Central memory CD4-positive, alpha-beta T cell (primary cell): ENCODE measurements around the gene IL4R.

Source experiments
- DNase-seq: peaks from one replicate; pipeline ENCODE4 v3.0.0; 2022

The IL4R gene

DNA sequence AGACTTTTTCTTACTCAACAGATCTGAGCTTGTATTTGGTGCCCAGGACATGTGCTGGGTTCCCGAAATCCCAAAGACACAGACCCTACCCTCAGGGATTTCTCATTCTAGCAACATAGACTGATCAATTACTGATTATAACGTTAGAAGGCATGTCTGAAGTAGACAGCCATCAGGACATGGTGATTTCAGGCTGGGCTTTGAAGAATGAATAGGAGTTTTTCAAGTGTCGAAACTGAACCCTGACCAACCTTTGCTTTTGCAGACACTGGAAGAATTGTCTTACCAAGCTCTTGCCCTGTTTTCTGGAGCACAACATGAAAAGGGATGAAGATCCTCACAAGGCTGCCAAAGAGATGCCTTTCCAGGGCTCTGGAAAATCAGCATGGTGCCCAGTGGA lies 48.2 kb downstream of the IL4R start:
- DNase-seq = no peak

GRCh38 chr16:27362570-27363245 lies 48.9 kb downstream of the IL4R start:
- DNase-seq = no peak

GRCh38 chr16:27363246-27363632 lies 49.5 kb downstream of the IL4R start:
- DNase-seq = no peak

DNA sequence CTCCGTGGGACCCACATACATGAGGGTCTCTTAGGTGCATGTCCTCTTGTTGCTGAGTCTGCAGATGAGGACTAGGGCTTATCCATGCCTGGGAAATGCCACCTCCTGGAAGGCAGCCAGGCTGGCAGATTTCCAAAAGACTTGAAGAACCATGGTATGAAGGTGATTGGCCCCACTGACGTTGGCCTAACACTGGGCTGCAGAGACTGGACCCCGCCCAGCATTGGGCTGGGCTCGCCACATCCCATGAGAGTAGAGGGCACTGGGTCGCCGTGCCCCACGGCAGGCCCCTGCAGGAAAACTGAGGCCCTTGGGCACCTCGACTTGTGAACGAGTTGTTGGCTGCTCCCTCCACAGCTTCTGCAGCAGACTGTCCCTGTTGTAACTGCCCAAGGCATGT lies 50.0 kb downstream of the IL4R start:
- DNase-seq = no peak

DNA sequence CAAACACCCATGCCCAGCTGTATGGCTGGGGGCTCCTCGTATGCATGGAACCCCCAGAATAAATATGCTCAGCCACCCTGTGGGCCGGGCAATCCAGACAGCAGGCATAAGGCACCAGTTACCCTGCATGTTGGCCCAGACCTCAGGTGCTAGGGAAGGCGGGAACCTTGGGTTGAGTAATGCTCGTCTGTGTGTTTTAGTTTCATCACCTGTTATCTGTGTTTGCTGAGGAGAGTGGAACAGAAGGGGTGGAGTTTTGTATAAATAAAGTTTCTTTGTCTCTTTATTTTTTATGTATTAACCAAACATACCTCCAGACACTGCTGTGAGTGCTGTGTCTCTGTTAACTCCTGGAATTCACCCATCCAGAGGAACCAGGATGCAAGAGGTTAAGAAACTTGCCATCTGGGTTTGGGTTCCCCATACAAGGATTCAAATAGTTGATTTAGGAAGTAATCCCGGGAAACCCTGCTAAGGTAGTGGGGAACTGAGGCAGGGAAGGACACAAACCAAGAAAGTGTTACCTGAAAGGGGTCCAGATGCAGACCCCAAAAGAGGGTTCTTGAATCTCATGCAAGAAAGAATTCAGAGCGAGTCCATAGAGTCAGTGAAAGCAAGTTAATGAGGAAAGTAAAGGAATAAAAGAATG lies 50.8 kb downstream of the IL4R start:
- DNase-seq = no peak

GRCh38 chr16:27365142-27366089 lies 51.6 kb downstream of the IL4R start:
- DNase-seq = no peak

- DNase-seq = no peak
Measured at GRCh38 chr16:27366687-27367460, 53.1 kb downstream of the IL4R start.

- peak; percentile 95 for DNase-seq
Measured at GRCh38 chr16:27367461-27368357, 53.9 kb downstream of the IL4R start.

DNA sequence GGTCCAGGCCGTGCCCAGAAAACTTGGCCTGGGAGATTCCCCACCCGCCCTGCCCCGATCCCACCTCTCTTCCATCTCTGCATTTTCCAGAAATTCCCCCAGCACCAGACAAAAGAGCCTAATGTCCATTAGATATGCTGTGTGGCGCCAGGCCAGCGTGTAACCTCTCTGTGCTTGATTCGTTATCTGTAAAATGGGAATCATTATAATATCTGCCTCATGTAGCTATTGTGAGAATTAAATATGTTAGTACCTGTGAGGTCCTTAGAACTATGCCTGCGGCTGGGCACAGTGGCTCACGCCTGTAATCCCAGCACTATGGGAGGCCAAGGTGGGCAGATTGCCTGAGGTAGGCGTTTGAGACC lies 54.6 kb downstream of the IL4R start:
- DNase-seq = no peak

DNA sequence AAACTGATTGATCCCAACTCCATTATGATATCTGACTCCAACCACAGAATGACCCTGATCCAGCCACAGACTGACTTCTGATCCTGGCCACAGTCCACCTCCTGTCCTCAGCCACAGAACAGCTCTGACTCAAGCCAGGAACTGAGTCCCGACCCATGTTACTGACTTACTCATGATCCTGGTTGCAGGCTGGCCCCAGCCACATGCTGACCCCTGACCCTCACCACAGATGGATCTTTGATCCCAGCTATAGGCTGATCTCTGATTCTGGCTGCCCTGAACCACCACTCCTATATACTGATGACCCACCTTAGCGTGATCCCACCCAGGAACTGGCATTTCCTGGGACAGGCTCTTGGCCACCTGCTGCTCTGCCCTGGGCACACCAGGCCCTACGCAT lies 56.0 kb downstream of the IL4R start:
- no peak for DNase-seq

DNA sequence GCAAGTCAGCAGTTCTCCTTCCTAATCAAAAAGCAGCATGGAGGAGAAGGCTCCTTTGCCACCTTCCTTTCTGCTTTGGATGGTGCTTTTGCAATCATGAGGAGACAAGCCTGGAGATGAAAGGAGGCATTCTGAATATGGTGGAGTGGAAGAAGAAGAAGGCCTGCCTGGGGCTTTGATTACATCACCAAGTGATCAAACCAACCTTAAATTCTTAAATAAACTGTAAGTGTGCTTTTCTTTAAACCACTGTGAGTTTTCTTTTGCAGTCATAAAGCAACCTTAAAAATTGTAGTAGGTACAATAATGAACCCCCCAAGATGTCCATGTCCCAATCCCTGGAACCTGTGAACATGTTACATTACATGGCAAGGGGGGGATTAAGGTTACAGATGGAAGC lies 56.5 kb downstream of the IL4R start:
- DNase-seq = no peak

DNA sequence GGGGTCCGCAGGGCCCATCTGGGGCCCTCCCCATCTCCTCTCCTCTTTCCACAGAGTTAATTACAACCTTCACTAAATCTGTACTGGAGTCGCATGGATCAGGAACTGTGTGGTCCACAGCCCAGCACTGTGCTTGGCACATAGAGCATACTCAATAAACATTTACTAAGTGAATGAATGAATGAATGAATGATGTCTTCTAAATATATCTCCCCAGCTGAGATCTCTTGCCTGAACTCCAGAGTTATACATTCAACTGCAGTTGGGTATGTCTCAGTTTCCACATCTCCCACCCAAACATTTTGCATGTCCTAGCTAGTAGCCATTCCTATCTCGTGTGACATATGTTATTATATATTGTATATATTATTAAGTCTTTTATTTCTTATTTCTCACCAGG lies 59.5 kb downstream of the IL4R start:
- DNase-seq = no peak

GRCh38 chr16:27374221-27374803 lies 60.5 kb downstream of the IL4R start:
- no peak for DNase-seq

DNA sequence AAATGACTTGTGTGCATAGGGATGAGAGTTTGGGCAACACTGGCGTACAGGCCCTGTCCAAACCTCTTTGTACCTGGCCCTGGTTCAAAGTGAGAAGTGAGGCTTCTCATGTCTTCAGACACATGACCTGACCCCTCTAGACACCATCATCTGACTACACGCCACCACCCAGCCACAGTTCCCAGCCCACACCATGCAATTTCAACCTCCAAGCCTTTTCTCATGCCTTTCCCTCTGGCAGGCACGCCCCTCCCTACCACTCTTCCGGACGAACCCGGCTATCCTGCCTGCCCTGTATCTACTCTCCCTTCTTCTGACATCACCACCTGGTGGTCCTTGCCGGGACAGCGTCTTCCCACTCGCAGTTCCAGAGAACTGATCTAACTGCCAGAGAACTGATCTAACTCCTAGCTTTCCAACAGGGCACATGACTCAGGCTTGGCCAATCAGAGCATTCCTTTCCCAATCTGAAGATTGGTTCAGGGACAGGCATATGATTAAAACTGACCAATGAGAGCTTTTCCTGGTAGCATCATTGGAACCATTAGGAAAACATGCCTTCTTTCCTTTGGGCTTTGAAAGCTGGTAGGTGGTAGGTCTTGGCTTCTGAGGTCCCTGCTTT lies 61.1 kb downstream of the IL4R start:
- no peak for DNase-seq

- DNase-seq = no peak
Measured at GRCh38 chr16:27377666-27378485, 64.1 kb downstream of the IL4R start.

DNA sequence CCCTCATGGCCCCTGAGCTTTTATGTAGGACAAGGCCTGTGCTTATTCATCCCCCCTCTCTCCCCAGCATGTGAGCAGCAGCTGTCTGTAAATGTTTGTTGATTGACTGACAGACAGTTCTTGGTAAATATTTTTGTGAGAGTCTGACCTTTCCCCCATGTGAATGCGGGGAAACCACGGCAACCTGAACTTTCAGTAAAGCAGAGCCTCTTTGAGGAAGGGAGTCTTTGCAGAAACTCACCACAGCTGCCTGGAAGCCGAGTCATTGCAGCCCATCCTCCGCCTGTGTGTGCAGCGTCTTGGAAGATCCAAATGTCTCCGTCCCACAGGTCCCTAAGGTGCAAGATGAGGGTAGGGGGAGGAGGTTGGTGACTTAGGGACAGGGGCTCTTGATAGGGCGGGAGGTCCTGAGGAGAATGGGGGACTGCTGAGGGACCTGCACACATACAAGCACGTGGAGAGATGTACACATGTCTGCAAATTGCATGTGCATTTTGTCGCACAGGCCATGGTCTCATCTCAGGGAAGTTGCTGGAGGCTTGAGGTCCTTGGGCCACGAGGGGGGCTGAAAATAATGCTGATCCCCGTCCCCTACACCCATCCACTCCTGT lies 65.2 kb downstream of the IL4R start:
- no peak for DNase-seq

- DNase-seq = no peak
Measured at GRCh38 chr16:27379919-27380318, 66.1 kb downstream of the IL4R start.

DNA sequence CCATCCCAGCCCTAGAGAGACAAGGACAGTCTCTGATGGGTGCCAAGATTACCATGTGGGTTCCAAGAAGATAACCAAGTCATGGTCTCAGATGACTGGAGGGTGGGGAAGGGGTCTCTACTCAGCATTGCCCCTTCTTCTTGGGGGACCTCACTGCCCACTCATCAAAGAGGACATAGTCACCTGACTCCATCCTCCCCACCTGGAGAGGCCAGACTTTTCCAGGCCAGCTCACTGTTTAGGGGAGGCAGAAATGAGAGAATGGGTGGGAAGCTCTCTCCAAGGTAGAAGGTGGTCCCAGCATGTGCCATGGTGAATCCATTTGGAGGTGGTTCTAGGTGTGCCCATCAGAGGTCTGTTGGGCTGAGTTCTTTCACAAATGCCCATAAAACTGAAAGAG lies 67.5 kb downstream of the IL4R start:
- no peak for DNase-seq

DNA sequence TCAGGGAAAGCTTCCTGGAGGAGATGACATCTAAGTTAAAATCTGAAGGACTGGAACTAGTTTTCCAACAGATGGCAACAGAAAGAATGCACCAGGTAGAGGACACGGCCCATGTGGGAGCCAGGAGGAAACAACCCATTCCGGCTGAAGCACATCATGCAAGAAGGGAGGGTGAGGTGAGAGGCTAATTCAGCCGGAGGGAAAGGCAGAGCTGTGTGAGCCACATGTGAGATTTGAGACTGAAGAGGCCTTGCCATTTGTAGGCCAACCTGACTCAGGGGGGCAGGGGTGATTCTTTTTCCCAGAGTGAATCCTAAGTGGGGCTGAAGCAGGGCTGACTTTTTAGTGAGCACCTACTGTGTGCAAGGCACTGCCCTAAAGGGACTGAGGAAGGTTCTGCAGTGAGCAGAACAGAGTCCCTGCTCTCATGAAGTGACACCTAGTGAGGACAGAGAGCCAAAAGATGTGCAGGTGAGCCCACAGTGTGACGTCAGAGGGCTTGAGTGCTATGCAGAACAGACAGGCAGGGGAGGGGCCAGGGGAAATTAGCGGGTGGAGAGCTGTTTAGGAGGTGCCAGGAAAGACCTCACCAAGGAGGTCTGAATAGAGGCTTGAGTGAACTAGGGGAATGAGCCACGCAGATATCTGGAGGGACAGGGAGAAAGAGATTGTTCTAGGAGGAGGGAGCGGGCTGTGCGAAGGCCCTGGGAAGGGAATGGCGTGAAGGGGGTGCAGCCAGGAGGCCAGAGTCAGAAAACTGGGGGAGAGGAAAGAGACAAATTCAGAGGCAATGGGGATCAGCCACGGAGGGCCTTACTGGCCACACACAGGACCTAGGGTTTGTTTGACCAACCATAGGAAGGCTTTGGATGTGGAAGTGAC lies 68.4 kb downstream of the IL4R start:
- DNase-seq = no peak
